KMS-11 (cell line): ENCODE measurements around the gene AUTS2.

Source experiments
- H2AFZ ChIP-seq: fragments of 200-600 bp; sonication (generic); 2 replicates; pipeline ENCODE4 v1.6.1; 2016; ENCODE audit warnings: antibody characterized with exemption, mixed run types, low read depth
- H3K27ac ChIP-seq: fragments of 200-600 bp; sonication (generic); 2 replicates; pipeline ENCODE4 v1.6.1; 2016; ENCODE audit warnings: mild to moderate bottlenecking, mixed run types
- H3K27me3 ChIP-seq: fragments of 200-600 bp; sonication (generic); 2 replicates; pipeline ENCODE4 v1.6.1; 2017; ENCODE audit warnings: mild to moderate bottlenecking, low read depth, mixed run types, moderate library complexity; ENCODE audit not compliant: insufficient read depth
- H3K36me3 ChIP-seq: fragments of 200-600 bp; sonication (generic); 2 replicates; pipeline ENCODE4 v1.6.1; 2017; ENCODE audit warnings: mild to moderate bottlenecking, mixed run types; ENCODE audit not compliant: insufficient read depth
- H3K4me1 ChIP-seq: fragments of 200-600 bp; sonication (generic); 2 replicates; pipeline ENCODE4 v1.6.1; 2016; ENCODE audit warnings: mild to moderate bottlenecking, low read depth, mixed run types; ENCODE audit not compliant: poor library complexity, severe bottlenecking
- H3K4me2 ChIP-seq: fragments of 200-600 bp; sonication (generic); 2 replicates; pipeline ENCODE4 v1.7.0; 2016; ENCODE audit warnings: mild to moderate bottlenecking, mixed run types
- H3K4me3 ChIP-seq: fragments of 200-600 bp; sonication (generic); IDR thresholded peaks from 2 replicates; pipeline ENCODE4 v1.6.1; 2017; ENCODE audit warnings: low read depth, low read length, mixed read lengths; ENCODE audit not compliant: insufficient read depth
- H3K79me2 ChIP-seq: fragments of 200-600 bp; sonication (generic); 2 replicates; pipeline ENCODE4 v1.6.1; 2016; ENCODE audit warnings: low read depth, mixed run types; ENCODE audit not compliant: insufficient read depth
- H3K9ac ChIP-seq: fragments of 200-600 bp; sonication (generic); 2 replicates; pipeline ENCODE4 v1.6.1; 2016; ENCODE audit warnings: mild to moderate bottlenecking, mixed run types
- H4K20me1 ChIP-seq: fragments of 200-600 bp; sonication (generic); 2 replicates; pipeline ENCODE4 v1.6.1; 2016; ENCODE audit warnings: mild to moderate bottlenecking, mixed run types; ENCODE audit not compliant: insufficient read depth
- CTCF ChIP-seq: fragments of 200-600 bp; sonication (generic); conservative IDR thresholded peaks from 2 replicates; pipeline ENCODE4 v1.6.1; 2017; ENCODE audit warnings: low read depth, mild to moderate bottlenecking, antibody characterized with exemption, low read length, moderate library complexity, mixed read lengths

Gene AUTS2

GRCh38 chr7:70500261-70500660 is 902.0 kb downstream of the AUTS2 start:
- Histone ChIP-seq H3K4me1 (no peaks in the 10 kb centered on the region), H3K4me3 (no peak overlapping the region), H2AFZ (no peak overlapping the region), H3K9ac (no peak overlapping the region), H3K27ac (no peak overlapping the region), H4K20me1 (no peaks in the 10 kb centered on the region), H3K27me3 (no peaks in the 10 kb centered on the region), H3K4me2 (no peak overlapping the region), H3K79me2 (no peaks in the 10 kb centered on the region), H3K36me3 (no peaks in the 10 kb centered on the region)
- no peak for TF ChIP-seq CTCF

- Histone ChIP-seq H3K27me3 (no peaks in the 10 kb centered on the region), H3K4me1 (no peaks in the 10 kb centered on the region), H4K20me1 (no peaks in the 10 kb centered on the region), H3K4me2 (no peak overlapping the region), H3K79me2 (no peaks in the 10 kb centered on the region), H3K27ac (no peak overlapping the region), H2AFZ (no peak overlapping the region), H3K4me3 (no peak overlapping the region), H3K9ac (no peak overlapping the region), H3K36me3 (no peaks in the 10 kb centered on the region)
- no peak for TF ChIP-seq CTCF
Observed at GRCh38 chr7:70502117-70502863, 904.0 kb downstream of the AUTS2 start.

GRCh38 chr7:70504254-70504653 is 906.0 kb downstream of the AUTS2 start:
- Histone ChIP-seq H3K4me3 (no peak overlapping the region), H4K20me1 (no peaks in the 10 kb centered on the region), H3K79me2 (no peaks in the 10 kb centered on the region), H3K4me2 (no peak overlapping the region), H3K36me3 (no peaks in the 10 kb centered on the region), H3K4me1 (no peaks in the 10 kb centered on the region), H3K27ac (no peak overlapping the region), H3K9ac (no peak overlapping the region), H2AFZ (no peak overlapping the region), H3K27me3 (no peaks in the 10 kb centered on the region)
- TF ChIP-seq CTCF = no peak

- H3K36me3 ChIP-seq = no peaks in the 10 kb centered on the region
- no peak overlapping the region for H3K27ac ChIP-seq
- H3K79me2 ChIP-seq = no peaks in the 10 kb centered on the region
Observed at GRCh38 chr7:70505468-70505867, 907.2 kb downstream of the AUTS2 start.

More at GRCh38 chr7:70505468-70505867, 907.2 kb downstream of the AUTS2 start:
- no peak overlapping the region for H3K4me3 ChIP-seq
- H3K27me3 ChIP-seq = no peaks in the 10 kb centered on the region
- H3K4me2 ChIP-seq = no peak overlapping the region
- no peaks in the 10 kb centered on the region for H3K4me1 ChIP-seq
- no peak overlapping the region for H3K9ac ChIP-seq
- no peak for TF ChIP-seq CTCF
- no peaks in the 10 kb centered on the region for H4K20me1 ChIP-seq
- no peak overlapping the region for H2AFZ ChIP-seq
